HEK293 (cell line): ENCODE measurements around the gene CDYL.

Source experiments
- BCL11B ChIP-seq: fragments of 450-650 bp; formaldehyde crosslinking; IDR thresholded peaks from 2 replicates; pipeline ENCODE4 v1.5.1; 2016; ENCODE audit warnings: low read depth, missing biosample characterization, missing genetic modification characterization
- SP2 ChIP-seq: fragments of 450-650 bp; formaldehyde crosslinking; IDR thresholded peaks from 2 replicates; pipeline ENCODE4 v1.5.1; 2016; ENCODE audit warnings: missing biosample characterization, missing genetic modification characterization
- YY2 ChIP-seq: fragments of 450-650 bp; formaldehyde crosslinking; IDR thresholded peaks from 2 replicates; pipeline ENCODE4 v1.5.1; 2016; ENCODE audit warnings: missing biosample characterization, missing genetic modification characterization
- ZNF114 ChIP-seq: fragments of 450-650 bp; formaldehyde crosslinking; IDR thresholded peaks from 2 replicates; pipeline ENCODE4 v1.5.0; 2017; ENCODE audit warnings: missing biosample characterization, missing genetic modification characterization
- ZNF133 ChIP-seq: fragments of 450-650 bp; formaldehyde crosslinking; IDR thresholded peaks from 2 replicates; pipeline ENCODE4 v1.5.1; 2016; ENCODE audit warnings: missing biosample characterization, missing genetic modification characterization
- ZNF174 ChIP-seq: fragments of 450-650 bp; formaldehyde crosslinking; IDR thresholded peaks from 2 replicates; pipeline ENCODE4 v1.5.0; 2017; ENCODE audit warnings: missing biosample characterization, mild to moderate bottlenecking, missing genetic modification characterization
- ZNF658 ChIP-seq: fragments of 450-650 bp; formaldehyde crosslinking; IDR thresholded peaks from 2 replicates; pipeline ENCODE4; 2016; ENCODE audit warnings: missing biosample characterization, missing genetic modification characterization
- ZNF76 ChIP-seq: fragments of 450-650 bp; formaldehyde crosslinking; IDR thresholded peaks from 2 replicates; pipeline ENCODE4; 2016; ENCODE audit warnings: low read depth, missing biosample characterization, missing genetic modification characterization, borderline replicate concordance
- ZNF785 ChIP-seq: fragments of 450-650 bp; formaldehyde crosslinking; IDR thresholded peaks from 2 replicates; pipeline ENCODE4 v1.5.1; 2016; ENCODE audit warnings: missing biosample characterization, missing genetic modification characterization
- ZSCAN23 ChIP-seq: fragments of 450-650 bp; formaldehyde crosslinking; IDR thresholded peaks from 2 replicates; pipeline ENCODE4 v1.5.1; 2016; ENCODE audit warnings: missing biosample characterization, missing genetic modification characterization
- TF ChIP-seq, protein P1 (sequence below): fragments of 450-650 bp; formaldehyde crosslinking; IDR thresholded peaks from 2 replicates; pipeline ENCODE4 v1.5.1; 2017; ENCODE audit warnings: missing biosample characterization, missing genetic modification characterization
- TF ChIP-seq, protein P2 (sequence below): fragments of 450-650 bp; formaldehyde crosslinking; IDR thresholded peaks from 2 replicates; pipeline ENCODE4 v1.5.1; 2016; ENCODE audit warnings: missing biosample characterization, missing genetic modification characterization
- TF ChIP-seq, protein P3 (sequence below): fragments of 450-650 bp; formaldehyde crosslinking; IDR thresholded peaks from 2 replicates; pipeline ENCODE4 v1.5.1; 2016; ENCODE audit warnings: missing biosample characterization, missing genetic modification characterization
- TF ChIP-seq, protein P4 (sequence below): fragments of 450-650 bp; formaldehyde crosslinking; IDR thresholded peaks from 2 replicates; pipeline ENCODE4 v1.5.1; 2016; ENCODE audit warnings: missing biosample characterization, missing genetic modification characterization

DNA sequence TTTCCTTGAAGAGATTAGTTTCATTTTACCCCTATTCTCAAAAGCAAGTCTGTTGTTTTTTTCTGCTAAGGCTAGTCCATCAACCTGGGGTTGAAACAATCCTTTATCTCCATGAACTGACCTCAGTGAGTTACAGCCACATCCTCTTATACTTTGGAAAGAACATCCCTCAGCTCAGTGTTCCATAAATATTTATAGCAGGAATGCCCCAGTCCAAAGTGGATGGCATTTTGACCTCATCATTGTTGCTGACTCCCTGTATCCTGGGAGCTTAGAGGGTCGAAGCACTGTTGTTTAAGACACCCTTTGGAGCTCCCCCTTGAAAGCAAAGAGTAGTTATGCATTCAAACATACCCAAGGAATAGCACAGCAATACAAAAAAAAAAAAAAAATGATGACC is 16.2 kb upstream of the CDYL start:
- TF ChIP-seq SP2 (tag by site-specific recombination) (no peak), ZNF785 (no peak), ZNF133 (no peak), ZNF76 (no peak), ZNF114 (tag by site-specific recombination) (no peak), YY2 (tag by site-specific recombination) (no peak), ZSCAN23 (no peak), ZNF658 (no peak), ZNF174 (no peak), BCL11B (tag by site-specific recombination) (no peak)
- TF ChIP-seq, protein P1, sequence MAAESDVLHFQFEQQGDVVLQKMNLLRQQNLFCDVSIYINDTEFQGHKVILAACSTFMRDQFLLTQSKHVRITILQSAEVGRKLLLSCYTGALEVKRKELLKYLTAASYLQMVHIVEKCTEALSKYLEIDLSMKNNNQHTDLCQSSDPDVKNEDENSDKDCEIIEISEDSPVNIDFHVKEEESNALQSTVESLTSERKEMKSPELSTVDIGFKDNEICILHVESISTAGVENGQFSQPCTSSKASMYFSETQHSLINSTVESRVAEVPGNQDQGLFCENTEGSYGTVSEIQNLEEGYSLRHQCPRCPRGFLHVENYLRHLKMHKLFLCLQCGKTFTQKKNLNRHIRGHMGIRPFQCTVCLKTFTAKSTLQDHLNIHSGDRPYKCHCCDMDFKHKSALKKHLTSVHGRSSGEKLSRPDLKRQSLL (tag by site-specific recombination), result no peak
- TF ChIP-seq, protein P2, sequence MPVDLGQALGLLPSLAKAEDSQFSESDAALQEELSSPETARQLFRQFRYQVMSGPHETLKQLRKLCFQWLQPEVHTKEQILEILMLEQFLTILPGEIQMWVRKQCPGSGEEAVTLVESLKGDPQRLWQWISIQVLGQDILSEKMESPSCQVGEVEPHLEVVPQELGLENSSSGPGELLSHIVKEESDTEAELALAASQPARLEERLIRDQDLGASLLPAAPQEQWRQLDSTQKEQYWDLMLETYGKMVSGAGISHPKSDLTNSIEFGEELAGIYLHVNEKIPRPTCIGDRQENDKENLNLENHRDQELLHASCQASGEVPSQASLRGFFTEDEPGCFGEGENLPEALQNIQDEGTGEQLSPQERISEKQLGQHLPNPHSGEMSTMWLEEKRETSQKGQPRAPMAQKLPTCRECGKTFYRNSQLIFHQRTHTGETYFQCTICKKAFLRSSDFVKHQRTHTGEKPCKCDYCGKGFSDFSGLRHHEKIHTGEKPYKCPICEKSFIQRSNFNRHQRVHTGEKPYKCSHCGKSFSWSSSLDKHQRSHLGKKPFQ (tag by site-specific recombination), result no peak
- TF ChIP-seq, protein P3, sequence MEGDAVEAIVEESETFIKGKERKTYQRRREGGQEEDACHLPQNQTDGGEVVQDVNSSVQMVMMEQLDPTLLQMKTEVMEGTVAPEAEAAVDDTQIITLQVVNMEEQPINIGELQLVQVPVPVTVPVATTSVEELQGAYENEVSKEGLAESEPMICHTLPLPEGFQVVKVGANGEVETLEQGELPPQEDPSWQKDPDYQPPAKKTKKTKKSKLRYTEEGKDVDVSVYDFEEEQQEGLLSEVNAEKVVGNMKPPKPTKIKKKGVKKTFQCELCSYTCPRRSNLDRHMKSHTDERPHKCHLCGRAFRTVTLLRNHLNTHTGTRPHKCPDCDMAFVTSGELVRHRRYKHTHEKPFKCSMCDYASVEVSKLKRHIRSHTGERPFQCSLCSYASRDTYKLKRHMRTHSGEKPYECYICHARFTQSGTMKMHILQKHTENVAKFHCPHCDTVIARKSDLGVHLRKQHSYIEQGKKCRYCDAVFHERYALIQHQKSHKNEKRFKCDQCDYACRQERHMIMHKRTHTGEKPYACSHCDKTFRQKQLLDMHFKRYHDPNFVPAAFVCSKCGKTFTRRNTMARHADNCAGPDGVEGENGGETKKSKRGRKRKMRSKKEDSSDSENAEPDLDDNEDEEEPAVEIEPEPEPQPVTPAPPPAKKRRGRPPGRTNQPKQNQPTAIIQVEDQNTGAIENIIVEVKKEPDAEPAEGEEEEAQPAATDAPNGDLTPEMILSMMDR (tag by site-specific recombination), result no peak
- TF ChIP-seq, protein P4, sequence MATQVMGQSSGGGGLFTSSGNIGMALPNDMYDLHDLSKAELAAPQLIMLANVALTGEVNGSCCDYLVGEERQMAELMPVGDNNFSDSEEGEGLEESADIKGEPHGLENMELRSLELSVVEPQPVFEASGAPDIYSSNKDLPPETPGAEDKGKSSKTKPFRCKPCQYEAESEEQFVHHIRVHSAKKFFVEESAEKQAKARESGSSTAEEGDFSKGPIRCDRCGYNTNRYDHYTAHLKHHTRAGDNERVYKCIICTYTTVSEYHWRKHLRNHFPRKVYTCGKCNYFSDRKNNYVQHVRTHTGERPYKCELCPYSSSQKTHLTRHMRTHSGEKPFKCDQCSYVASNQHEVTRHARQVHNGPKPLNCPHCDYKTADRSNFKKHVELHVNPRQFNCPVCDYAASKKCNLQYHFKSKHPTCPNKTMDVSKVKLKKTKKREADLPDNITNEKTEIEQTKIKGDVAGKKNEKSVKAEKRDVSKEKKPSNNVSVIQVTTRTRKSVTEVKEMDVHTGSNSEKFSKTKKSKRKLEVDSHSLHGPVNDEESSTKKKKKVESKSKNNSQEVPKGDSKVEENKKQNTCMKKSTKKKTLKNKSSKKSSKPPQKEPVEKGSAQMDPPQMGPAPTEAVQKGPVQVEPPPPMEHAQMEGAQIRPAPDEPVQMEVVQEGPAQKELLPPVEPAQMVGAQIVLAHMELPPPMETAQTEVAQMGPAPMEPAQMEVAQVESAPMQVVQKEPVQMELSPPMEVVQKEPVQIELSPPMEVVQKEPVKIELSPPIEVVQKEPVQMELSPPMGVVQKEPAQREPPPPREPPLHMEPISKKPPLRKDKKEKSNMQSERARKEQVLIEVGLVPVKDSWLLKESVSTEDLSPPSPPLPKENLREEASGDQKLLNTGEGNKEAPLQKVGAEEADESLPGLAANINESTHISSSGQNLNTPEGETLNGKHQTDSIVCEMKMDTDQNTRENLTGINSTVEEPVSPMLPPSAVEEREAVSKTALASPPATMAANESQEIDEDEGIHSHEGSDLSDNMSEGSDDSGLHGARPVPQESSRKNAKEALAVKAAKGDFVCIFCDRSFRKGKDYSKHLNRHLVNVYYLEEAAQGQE (tag by site-specific recombination), result no peak
